ENCODE data around the gene FTO.

The FTO gene

DNA sequence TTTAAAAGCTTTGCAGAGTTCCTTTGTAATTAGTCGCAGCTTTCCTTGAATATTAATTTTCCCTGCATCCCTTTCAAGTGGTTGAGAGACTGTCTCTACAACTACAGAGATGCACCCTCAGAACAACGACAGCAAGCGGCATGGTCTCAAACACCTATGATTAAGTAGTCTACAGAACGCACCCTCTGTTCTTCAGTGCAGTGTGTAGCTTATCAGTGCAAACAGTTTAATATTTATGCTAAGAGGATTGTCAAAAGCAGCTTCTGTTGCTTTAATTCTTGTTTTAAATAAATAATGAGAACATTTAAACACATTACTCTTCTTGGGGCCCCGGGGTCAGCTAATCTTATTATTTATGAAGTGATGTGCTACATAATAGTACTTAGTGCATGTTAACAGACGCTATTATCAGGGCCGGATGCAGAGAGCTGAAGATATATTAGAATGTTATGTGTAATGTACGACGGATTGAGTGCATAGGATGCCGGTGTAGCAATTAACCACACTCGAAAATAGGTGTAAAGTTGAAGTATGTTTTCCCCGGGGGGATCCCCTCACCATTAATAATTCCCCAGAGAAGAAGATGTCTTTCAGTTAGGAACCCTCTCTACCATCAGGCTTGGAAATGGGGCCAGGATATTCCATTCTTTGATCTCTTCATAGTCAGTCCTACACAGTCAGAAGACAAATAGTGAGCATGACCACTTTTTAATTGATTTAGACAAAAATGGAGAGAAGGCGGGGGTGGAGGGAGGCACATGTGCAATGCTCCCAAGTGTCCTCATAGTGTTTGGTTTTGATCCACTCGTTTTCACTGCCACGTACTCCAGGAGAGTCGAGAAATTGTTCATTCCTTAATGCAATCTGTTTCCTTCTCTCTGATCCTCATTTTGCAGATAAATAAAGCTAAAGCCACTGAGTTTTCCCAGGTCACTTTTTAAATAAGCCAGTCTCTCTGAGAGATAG lies 406.3 kb downstream of the FTO start:
- Histone ChIP-seq H3K4me1 (ENCODE audit: insufficient read depth, low read length) (no peaks in the 10 kb centered on the region), H3K9ac (ENCODE audit: low read length) (no peak overlapping the region), H3K27ac (ENCODE audit: low read depth, low read length) (no peak overlapping the region), H3K4me3 (ENCODE audit: low read depth in 1 of 2, low read length in 2 of 2) (no peak overlapping the region), H3K27me3 (ENCODE audit: control insufficient read depth in 1 of 2, insufficient read depth in 2 of 2, low read length in 2 of 2) (no peaks in the 10 kb centered on the region), H3K36me3 (ENCODE audit: insufficient read depth, low read length) (peaks cover 23% of the 10 kb centered on the region), H3K9me3 (ENCODE audit: low read length) (no peaks in the 10 kb centered on the region)

DNA sequence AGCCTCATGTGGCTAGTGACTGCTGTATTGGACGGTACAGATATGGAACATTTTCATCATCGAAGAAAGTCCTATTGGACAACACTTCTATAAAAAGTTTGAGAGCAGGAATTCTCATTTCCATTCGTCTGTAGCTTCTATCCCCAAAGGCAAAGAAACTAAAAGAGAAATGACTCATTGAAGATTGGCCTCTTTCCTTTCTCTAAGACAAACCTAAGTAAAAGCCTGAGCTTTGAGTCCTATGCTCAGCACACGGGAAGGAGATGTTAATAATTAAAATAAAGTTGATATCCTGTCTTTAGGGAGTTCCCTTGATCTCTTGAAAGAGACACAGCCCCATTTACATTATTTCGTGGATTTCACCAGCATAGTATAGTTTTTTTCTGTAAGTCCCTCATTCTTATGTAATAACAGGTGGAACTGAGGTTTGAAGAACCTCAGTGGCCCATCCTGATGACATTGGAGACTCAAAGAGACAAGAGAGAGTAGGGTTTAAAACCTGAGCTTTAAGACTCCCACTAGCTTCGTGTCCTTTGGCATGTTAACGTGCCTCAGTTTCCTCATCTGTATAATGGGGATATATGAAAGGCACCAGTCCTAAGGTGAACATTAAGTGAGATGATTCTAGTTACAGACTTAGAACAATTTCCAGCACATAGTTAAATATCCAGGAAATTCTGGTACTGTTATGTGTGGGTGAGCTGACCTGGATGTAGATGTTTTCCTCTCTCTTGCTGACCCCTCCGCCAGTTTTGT lies 408.7 kb downstream of the FTO start:
- no peaks in the 10 kb centered on the region for H3K27me3 ChIP-seq (ENCODE audit: control insufficient read depth in 1 of 2, insufficient read depth in 2 of 2, low read length in 2 of 2)

DNA sequence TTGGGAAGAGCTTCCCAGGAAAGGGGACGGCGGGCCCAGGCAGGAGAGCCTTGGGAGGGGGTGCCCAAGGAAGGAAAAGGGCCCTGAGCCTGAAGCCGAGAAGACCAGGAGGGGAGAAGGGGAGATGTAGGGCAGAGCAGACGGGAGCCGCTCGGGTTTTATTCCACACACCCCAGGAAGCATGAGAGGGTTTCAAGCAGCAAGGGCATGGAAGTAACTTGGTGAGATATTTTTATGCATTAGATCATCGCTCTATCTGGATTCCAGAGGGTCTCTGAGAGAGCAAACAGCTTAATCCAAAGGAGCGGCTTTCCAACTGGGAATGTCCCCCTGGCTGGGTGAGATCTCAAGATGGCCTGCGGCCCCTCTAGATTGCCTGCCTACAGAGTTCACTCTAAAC lies 411.6 kb downstream of the FTO start:
- no peaks in the 10 kb centered on the region for H3K27me3 ChIP-seq (ENCODE audit: control insufficient read depth in 1 of 2, insufficient read depth in 2 of 2, low read length in 2 of 2)
- H3K36me3 ChIP-seq (ENCODE audit: insufficient read depth, low read length), result peaks cover 23% of the 10 kb centered on the region
- no peak overlapping the region for H3K4me3 ChIP-seq (ENCODE audit: low read depth in 1 of 2, low read length in 2 of 2)
- H3K9me3 ChIP-seq (ENCODE audit: low read length), result no peaks in the 10 kb centered on the region
- no peak overlapping the region for H3K27ac ChIP-seq (ENCODE audit: low read depth, low read length)
- no peak overlapping the region for H3K9ac ChIP-seq (ENCODE audit: low read length)
- H3K4me1 ChIP-seq (ENCODE audit: insufficient read depth, low read length), result no peaks in the 10 kb centered on the region

More for the DNA sequence above, 408.7 kb downstream of the FTO start:
- H3K9ac ChIP-seq (ENCODE audit: low read length), result no peak overlapping the region
- no peaks in the 10 kb centered on the region for H3K4me1 ChIP-seq (ENCODE audit: insufficient read depth, low read length)
- no peak overlapping the region for H3K27ac ChIP-seq (ENCODE audit: low read depth, low read length)
- H3K36me3 ChIP-seq (ENCODE audit: insufficient read depth, low read length), result peaks cover 23% of the 10 kb centered on the region
- H3K9me3 ChIP-seq (ENCODE audit: low read length), result no peaks in the 10 kb centered on the region
- H3K4me3 ChIP-seq (ENCODE audit: low read depth in 1 of 2, low read length in 2 of 2), result no peak overlapping the region

DNA sequence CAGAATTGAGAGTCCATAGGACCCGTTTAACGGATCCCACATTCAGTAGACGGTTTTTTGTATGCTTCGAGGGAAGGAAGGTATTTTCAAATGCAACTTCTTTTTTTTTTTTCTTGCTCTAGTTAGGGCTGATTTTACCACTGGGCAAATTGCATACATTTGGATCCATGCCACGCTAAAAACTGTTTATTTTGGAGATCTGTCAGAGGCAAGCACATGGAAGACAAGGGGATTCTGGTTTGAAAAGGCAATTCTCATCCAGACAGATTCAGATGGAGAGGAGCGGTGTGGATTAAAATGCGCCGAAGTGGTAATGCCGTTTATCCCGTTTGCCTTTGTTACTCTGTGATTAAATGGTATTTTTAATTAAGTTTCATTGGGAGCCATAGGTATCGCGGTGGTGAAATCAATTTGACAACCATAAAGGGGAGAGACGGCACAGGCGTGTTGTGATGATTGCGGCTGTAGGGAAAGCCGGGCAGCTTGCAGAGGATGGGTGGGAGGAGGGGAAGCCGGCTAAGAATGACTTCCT lies 412.2 kb downstream of the FTO start:
- Histone ChIP-seq H3K36me3 (ENCODE audit: insufficient read depth, low read length) (peaks cover 23% of the 10 kb centered on the region), H3K27me3 (ENCODE audit: control insufficient read depth in 1 of 2, insufficient read depth in 2 of 2, low read length in 2 of 2) (no peaks in the 10 kb centered on the region), H3K9ac (ENCODE audit: low read length) (no peak overlapping the region), H3K4me1 (ENCODE audit: insufficient read depth, low read length) (no peaks in the 10 kb centered on the region), H3K9me3 (ENCODE audit: low read length) (no peaks in the 10 kb centered on the region), H3K4me3 (ENCODE audit: low read depth in 1 of 2, low read length in 2 of 2) (no peak overlapping the region), H3K27ac (ENCODE audit: low read depth, low read length) (no peak overlapping the region)

DNA sequence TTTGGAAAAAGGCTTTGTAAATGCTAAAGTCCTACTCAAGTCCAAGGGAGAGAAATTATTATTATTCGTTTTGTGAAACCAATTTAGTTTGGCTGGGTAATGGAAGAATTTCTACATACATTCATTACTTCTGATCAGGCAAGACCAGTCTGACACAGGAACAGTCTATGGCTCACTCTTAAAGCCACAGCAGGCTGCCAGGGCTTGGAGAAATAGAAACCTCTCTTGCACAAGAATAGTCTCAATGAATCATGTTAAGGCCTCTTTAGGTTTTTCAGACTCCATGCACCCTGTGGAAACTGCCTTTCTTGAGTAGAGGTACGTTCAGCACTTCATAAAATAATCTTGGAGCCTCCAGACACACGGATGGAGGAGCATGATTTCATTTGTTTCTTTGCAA lies 414.9 kb downstream of the FTO start:
- Histone ChIP-seq H3K4me1 (ENCODE audit: insufficient read depth, low read length) (no peaks in the 10 kb centered on the region), H3K27me3 (ENCODE audit: control insufficient read depth in 1 of 2, insufficient read depth in 2 of 2, low read length in 2 of 2) (no peaks in the 10 kb centered on the region), H3K36me3 (ENCODE audit: insufficient read depth, low read length) (no peaks in the 10 kb centered on the region), H3K4me3 (ENCODE audit: low read depth in 1 of 2, low read length in 2 of 2) (no peak overlapping the region), H3K27ac (ENCODE audit: low read depth, low read length) (no peak overlapping the region), H3K9me3 (ENCODE audit: low read length) (no peaks in the 10 kb centered on the region), H3K9ac (ENCODE audit: low read length) (no peak overlapping the region)

DNA sequence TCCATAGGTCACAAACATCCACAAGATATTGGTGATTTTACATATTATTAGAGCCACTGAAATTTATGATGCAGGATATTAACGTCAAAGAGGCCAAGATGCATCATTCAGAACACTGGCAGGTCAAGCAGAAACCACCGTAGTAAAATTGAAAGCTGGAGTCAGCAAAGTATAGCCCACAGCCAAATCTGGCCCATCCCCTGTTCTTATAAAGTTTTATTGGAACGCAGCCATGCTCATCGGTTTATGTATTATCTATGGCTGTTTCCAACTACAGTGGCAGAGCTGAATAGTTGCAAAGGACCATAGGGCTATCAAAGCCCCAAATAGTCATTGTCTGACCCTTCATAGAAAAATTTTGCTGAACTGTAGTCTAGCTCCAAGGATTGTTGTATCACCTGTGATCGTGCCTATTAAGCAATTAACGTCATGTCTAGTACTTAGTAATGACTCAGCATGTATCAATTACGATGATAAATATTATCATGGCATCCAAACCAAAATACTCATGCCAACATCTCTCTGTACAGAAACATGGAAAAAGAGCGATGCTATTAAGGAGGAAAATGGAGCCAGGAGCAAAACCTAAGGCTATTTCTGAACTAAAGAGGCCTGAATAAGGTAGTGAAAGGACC lies 417.0 kb downstream of the FTO start:
- H3K9ac ChIP-seq (ENCODE audit: low read length), result no peak overlapping the region
- H3K4me1 ChIP-seq (ENCODE audit: insufficient read depth, low read length), result no peaks in the 10 kb centered on the region
- H3K36me3 ChIP-seq (ENCODE audit: insufficient read depth, low read length), result no peaks in the 10 kb centered on the region
- no peaks in the 10 kb centered on the region for H3K27me3 ChIP-seq (ENCODE audit: control insufficient read depth in 1 of 2, insufficient read depth in 2 of 2, low read length in 2 of 2)
- H3K27ac ChIP-seq (ENCODE audit: low read depth, low read length), result no peak overlapping the region
- H3K9me3 ChIP-seq (ENCODE audit: low read length), result no peaks in the 10 kb centered on the region
- no peak overlapping the region for H3K4me3 ChIP-seq (ENCODE audit: low read depth in 1 of 2, low read length in 2 of 2)

DNA sequence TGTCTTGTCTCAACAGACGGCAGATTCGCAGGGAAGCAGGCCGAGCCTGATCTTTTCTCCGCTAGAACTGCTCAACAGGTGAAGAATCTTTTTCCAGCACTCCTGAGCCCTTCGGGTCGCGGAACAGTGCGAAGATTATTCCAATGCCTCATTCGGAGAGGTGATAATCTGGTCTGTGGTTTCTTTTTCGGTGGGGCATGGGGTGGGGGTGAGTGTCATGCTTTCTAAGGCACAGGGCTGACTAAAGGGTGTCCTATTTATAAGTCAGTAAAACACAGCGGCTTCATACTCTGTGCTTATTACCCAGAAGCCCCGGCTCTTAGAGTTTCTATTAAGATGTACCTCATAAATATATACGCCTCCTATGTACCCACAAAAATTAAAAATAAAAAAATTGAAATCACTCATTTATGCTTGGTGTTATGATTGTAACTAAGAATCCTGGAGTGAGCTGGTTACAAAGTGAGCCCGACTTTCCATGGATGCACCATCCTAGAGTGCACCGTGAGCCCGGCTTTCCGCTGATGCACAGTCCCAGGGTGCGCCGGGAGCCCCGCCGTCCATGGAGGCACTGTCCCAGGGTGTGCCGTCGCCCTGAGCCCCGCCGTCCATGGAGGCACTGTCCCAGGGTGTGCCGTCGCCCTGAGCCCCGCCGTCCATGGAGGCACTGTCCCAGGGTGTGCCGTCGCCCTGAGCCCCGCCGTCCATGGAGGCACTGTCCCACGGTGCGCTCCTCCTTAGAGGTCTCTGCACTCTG lies 417.8 kb downstream of the FTO start:
- Histone ChIP-seq H3K9ac (ENCODE audit: low read length) (no peak overlapping the region), H3K27me3 (ENCODE audit: control insufficient read depth in 1 of 2, insufficient read depth in 2 of 2, low read length in 2 of 2) (no peaks in the 10 kb centered on the region), H3K36me3 (ENCODE audit: insufficient read depth, low read length) (no peaks in the 10 kb centered on the region), H3K27ac (ENCODE audit: low read depth, low read length) (no peak overlapping the region), H3K9me3 (ENCODE audit: low read length) (no peaks in the 10 kb centered on the region), H3K4me3 (ENCODE audit: low read depth in 1 of 2, low read length in 2 of 2) (no peak overlapping the region), H3K4me1 (ENCODE audit: insufficient read depth, low read length) (no peaks in the 10 kb centered on the region)

DNA sequence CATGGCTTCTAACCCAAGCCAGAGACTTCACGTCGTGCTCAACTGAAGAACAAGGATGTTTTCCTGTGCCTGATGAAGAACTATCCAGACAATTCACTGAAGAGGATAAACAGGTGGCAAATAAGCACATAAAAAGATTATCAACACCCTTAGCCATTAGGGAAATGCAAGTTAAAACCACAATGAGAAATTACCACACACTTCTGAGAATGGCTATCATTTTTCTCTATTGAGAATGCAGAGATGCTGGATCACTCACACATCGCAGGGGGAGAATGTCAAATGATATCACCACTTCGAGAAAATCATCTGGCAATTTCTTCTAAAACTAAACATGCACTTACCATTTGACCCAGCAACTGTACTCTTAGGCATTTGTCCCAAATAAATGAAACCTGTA lies 419.8 kb downstream of the FTO start:
- H3K9me3 ChIP-seq (ENCODE audit: low read length), result no peaks in the 10 kb centered on the region
- no peak overlapping the region for H3K27ac ChIP-seq (ENCODE audit: low read depth, low read length)
- H3K9ac ChIP-seq (ENCODE audit: low read length), result no peak overlapping the region
- H3K4me1 ChIP-seq (ENCODE audit: insufficient read depth, low read length), result no peaks in the 10 kb centered on the region
- no peaks in the 10 kb centered on the region for H3K27me3 ChIP-seq (ENCODE audit: control insufficient read depth in 1 of 2, insufficient read depth in 2 of 2, low read length in 2 of 2)
- H3K4me3 ChIP-seq (ENCODE audit: low read depth in 1 of 2, low read length in 2 of 2), result no peak overlapping the region
- H3K36me3 ChIP-seq (ENCODE audit: insufficient read depth, low read length), result no peaks in the 10 kb centered on the region

DNA sequence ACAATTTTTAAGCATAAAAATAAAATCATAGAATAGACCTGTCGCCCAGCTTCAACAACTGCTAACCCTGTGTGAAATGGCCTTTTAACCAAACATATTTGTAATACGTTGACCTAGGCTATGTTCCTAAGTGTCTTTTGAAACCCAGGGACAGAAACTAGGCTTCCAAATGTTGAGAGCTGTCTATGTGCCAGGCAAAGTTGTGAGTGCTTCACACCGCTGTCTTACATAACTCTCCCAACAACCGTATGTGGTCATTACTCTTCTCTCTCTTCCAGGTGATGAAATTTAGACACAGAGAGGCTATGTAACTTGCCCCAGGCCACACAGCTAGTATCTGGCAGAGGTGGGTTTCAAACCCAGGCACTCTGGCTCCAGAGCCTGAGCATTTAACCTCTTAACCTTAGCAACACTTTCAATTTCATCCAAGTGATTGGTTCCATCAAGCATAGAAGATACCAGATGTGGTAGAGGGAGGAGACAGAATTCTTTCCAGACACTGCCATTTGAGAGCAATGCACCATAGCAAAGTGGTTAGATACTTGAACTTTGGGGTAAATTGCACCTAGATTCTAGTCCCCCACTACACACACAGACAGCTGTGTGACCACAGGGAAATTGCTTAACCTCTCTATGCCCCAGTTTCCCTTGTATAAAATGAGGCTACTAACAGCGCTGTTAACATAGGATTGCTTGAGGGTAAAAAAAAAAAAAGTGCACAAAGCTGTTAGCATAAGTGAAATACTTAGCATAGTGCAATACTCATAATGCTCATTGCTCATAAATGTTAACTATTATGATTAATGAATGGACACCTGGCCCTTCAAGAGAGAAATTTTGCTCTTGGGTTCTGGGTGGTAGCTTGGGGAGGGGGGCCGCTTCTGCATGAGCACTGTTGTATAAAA lies 422.0 kb downstream of the FTO start:
- H3K27ac ChIP-seq (ENCODE audit: low read depth, low read length), result no peak overlapping the region

DNA sequence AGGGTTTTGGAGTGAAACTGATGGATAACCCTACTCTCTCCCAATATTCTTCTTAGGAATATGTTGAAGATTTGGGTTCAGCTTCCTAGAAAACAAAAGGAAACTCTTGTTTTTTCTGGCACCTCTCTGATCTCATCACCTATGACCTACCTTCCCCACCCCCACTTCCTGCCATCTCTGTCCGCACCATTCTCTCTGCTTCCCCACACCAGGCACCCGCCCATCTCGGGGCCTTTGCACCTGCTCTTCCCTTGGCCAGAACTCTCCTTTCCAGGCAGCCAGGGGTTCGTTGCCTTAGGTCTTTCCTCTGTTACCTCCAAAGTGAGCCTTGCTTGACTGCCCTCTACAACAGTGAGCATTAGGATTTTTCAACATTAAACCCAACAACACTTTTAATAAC lies 423.0 kb downstream of the FTO start:
- no peaks in the 10 kb centered on the region for H3K36me3 ChIP-seq (ENCODE audit: insufficient read depth, low read length)
- H3K9me3 ChIP-seq (ENCODE audit: low read length), result no peaks in the 10 kb centered on the region
- H3K4me3 ChIP-seq (ENCODE audit: low read depth in 1 of 2, low read length in 2 of 2), result no peak overlapping the region
- H3K27me3 ChIP-seq (ENCODE audit: control insufficient read depth in 1 of 2, insufficient read depth in 2 of 2, low read length in 2 of 2), result no peaks in the 10 kb centered on the region
- no peak overlapping the region for H3K27ac ChIP-seq (ENCODE audit: low read depth, low read length)
- H3K4me1 ChIP-seq (ENCODE audit: insufficient read depth, low read length), result no peaks in the 10 kb centered on the region
- H3K9ac ChIP-seq (ENCODE audit: low read length), result no peak overlapping the region

More for the DNA sequence above, 422.0 kb downstream of the FTO start:
- H3K9ac ChIP-seq (ENCODE audit: low read length), result no peak overlapping the region
- H3K27me3 ChIP-seq (ENCODE audit: control insufficient read depth in 1 of 2, insufficient read depth in 2 of 2, low read length in 2 of 2), result no peaks in the 10 kb centered on the region
- H3K9me3 ChIP-seq (ENCODE audit: low read length), result no peaks in the 10 kb centered on the region
- no peaks in the 10 kb centered on the region for H3K36me3 ChIP-seq (ENCODE audit: insufficient read depth, low read length)
- no peaks in the 10 kb centered on the region for H3K4me1 ChIP-seq (ENCODE audit: insufficient read depth, low read length)
- no peak overlapping the region for H3K4me3 ChIP-seq (ENCODE audit: low read depth in 1 of 2, low read length in 2 of 2)
